Loucy (cell line): ENCODE measurements around the gene STARD13.

Experiments
- EZH2phosphoT487 ChIP-seq: fragments of 200-600 bp; IDR thresholded peaks from 2 replicates; pipeline ENCODE4 v1.6.1; 2018; ENCODE audit warnings: antibody characterized with exemption, mild to moderate bottlenecking, moderate library complexity, borderline replicate concordance
- TF ChIP-seq, protein P1 (sequence below): fragments of 200-600 bp; sonication (generic); conservative IDR thresholded peaks from 2 replicates; pipeline ENCODE4 v1.5.1; 2014; ENCODE audit warnings: mild to moderate bottlenecking, antibody characterized with exemption, low read length

GRCh38 chr13:33112766-33113165 is 172.8 kb downstream of the STARD13 start:
- TF ChIP-seq EZH2phosphoT487 = no peak
- TF ChIP-seq, protein P1, sequence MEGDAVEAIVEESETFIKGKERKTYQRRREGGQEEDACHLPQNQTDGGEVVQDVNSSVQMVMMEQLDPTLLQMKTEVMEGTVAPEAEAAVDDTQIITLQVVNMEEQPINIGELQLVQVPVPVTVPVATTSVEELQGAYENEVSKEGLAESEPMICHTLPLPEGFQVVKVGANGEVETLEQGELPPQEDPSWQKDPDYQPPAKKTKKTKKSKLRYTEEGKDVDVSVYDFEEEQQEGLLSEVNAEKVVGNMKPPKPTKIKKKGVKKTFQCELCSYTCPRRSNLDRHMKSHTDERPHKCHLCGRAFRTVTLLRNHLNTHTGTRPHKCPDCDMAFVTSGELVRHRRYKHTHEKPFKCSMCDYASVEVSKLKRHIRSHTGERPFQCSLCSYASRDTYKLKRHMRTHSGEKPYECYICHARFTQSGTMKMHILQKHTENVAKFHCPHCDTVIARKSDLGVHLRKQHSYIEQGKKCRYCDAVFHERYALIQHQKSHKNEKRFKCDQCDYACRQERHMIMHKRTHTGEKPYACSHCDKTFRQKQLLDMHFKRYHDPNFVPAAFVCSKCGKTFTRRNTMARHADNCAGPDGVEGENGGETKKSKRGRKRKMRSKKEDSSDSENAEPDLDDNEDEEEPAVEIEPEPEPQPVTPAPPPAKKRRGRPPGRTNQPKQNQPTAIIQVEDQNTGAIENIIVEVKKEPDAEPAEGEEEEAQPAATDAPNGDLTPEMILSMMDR = no peak
